NCI-H1930 (cell line): ENCODE results near the gene ABCB1.

Source experiments
- DNase-seq, 2 experiments: peaks; one replicate each; lab custom pipeline; 2025; lab: John Stamatoyannopoulos, UW

The ABCB1 gene

GRCh38 chr7:87513735-87514335, 86.8 kb downstream of the ABCB1 start:
- DNase-seq: no peak

GRCh38 chr7:87512906-87513305, 87.8 kb downstream of the ABCB1 start:
- no peak for DNase-seq

GRCh38 chr7:87511510-87511909, 89.2 kb downstream of the ABCB1 start:
- DNase-seq: no peak

- no peak for DNase-seq
Observed at GRCh38 chr7:87510411-87510875, 90.2 kb downstream of the ABCB1 start.

- DNase-seq: no peak
Observed at GRCh38 chr7:87507446-87507845, 93.2 kb downstream of the ABCB1 start.

GRCh38 chr7:87506246-87507180, 94.2 kb downstream of the ABCB1 start:
- peak in 1 of 2 experiments; percentile 16 for DNase-seq

GRCh38 chr7:87505557-87506245, 95.0 kb downstream of the ABCB1 start:
- DNase-seq: no peak

GRCh38 chr7:87505122-87505521, 95.6 kb downstream of the ABCB1 start:
- DNase-seq: no peak

GRCh38 chr7:87499494-87499893, 101.2 kb downstream of the ABCB1 start:
- DNase-seq: no peak

GRCh38 chr7:87498893-87499292, 101.8 kb downstream of the ABCB1 start:
- no peak for DNase-seq

- DNase-seq: no peak
Observed at GRCh38 chr7:87497482-87497881, 103.2 kb downstream of the ABCB1 start.

- DNase-seq: no peak
Observed at GRCh38 chr7:87495366-87495765, 105.3 kb downstream of the ABCB1 start.

GRCh38 chr7:87494454-87494853, 106.2 kb downstream of the ABCB1 start:
- no peak for DNase-seq

GRCh38 chr7:87483131-87483530, 117.6 kb downstream of the ABCB1 start:
- DNase-seq: no peak

GRCh38 chr7:87482115-87482514, 118.6 kb downstream of the ABCB1 start:
- no peak for DNase-seq

- DNase-seq: no peak
Observed at GRCh38 chr7:87480386-87480785, 120.3 kb downstream of the ABCB1 start.

GRCh38 chr7:87479951-87480350, 120.7 kb downstream of the ABCB1 start:
- DNase-seq: no peak

GRCh38 chr7:87476179-87476557, 124.5 kb downstream of the ABCB1 start:
- no peak for DNase-seq

GRCh38 chr7:87475359-87476178, 125.1 kb downstream of the ABCB1 start, which contains the start of gene ABCB4:
TSS of gene ABCB4 (minus strand) at chr7:87475680. CDS start at chr7:87475465, 215 bp downstream.
- no peak for DNase-seq

- no peak for DNase-seq
Observed at GRCh38 chr7:87474533-87475358, 125.9 kb downstream of the ABCB1 start.

GRCh38 chr7:87473986-87474385, 126.7 kb downstream of the ABCB1 start:
- DNase-seq: no peak
